Cardiac muscle cell (in vitro differentiated cells and primary cell): ENCODE measurements around the gene OR51B4. TPM values are rescaled to one million over a fixed set of nuclear protein-coding genes. Genes with fewer than 3 reads are reported as not detected.

Source experiments
- DNase-seq, 2 donors: peaks; one replicate each; pipeline versions ENCODE4 v3.0.0 to v3.0.0-alpha.2; 2010 to 2017; ENCODE audit warnings: low read depth in 1 of 2, low spot score in 1 of 2
- H3K27ac ChIP-seq: fragments of 200-600 bp; sonication (generic); 2 replicates; pipeline ENCODE4 v1.5.1; 2016
- H3K27me3 ChIP-seq: fragments of 200-600 bp; sonication (generic); 2 replicates; pipeline ENCODE4 v1.6.0; 2016; ENCODE audit warnings: control low read depth
- H3K36me3 ChIP-seq: fragments of 200-600 bp; sonication (generic); 2 replicates; pipeline ENCODE4 v1.5.1; 2016; ENCODE audit warnings: control low read depth
- H3K4me1 ChIP-seq: fragments of 200-600 bp; sonication (generic); 2 replicates; pipeline ENCODE4 v1.8.1; 2017; ENCODE audit warnings: low read depth, mild to moderate bottlenecking, mixed run types
- H3K4me3 ChIP-seq: fragments of 200-600 bp; sonication (generic); 2 replicates; pipeline ENCODE4 v1.5.1; 2016; ENCODE audit warnings: mild to moderate bottlenecking
- H3K9me3 ChIP-seq: fragments of 200-600 bp; sonication (generic); 2 replicates; pipeline ENCODE4 v1.5.1; 2017; ENCODE audit warnings: low read depth, mild to moderate bottlenecking, control low read depth
- CTCF ChIP-seq: IDR thresholded peaks from 2 replicates; pipeline ENCODE4 v1.5.1; 2012; ENCODE audit warnings: low read depth, mild to moderate bottlenecking, low read length
- polyA plus RNA-seq: library from polyadenylated mRNA; unstranded; fragments of >200 nt; fragmentation: Nextera tagmentation; extraction: Ambion mirVana; gene quantifications from 2 replicates; pipeline ENCODE4 v1.2.1, GENCODE V29; 2016
- total RNA-seq: library from RNA; depleted of rRNA; stranded (reverse); fragments of >200 nt; gene quantifications from 2 replicates; pipeline ENCODE4 v1.2.3, GENCODE V29; 2016

The OR51B4 gene
- total and polyA plus RNA-seq, 2 experiments from 2014 or later, result 0.24 to 0.57 TPM

DNA sequence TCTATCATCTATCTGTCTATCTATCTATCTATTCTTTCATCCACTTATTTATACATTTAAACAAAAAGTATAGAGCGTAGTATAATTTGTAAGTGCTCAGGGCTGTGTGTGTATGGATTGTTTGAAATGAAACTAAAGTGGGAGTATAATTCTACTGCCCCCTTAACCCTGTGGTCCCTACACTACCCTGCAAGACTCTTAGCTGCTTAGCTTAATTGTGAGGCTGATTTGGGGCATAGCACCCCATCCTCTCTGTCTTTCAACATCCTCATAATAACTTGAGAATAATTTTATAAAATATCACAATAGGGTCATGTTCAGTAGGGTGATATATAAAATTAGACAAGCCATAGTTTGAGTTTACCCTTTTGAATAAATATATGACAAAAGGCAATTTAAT lies 11.6 kb downstream of the OR51B4 start:
- no peaks in the 10 kb centered on the region for H3K27me3 ChIP-seq
- no peak for TF ChIP-seq CTCF
- no peaks in the 10 kb centered on the region for H3K9me3 ChIP-seq
- no peaks in the 10 kb centered on the region for H3K4me1 ChIP-seq
- DNase-seq, result no peak
- no peaks in the 10 kb centered on the region for H3K36me3 ChIP-seq
- no peak overlapping the region for H3K27ac ChIP-seq
- H3K4me3 ChIP-seq, result no peak overlapping the region

DNA sequence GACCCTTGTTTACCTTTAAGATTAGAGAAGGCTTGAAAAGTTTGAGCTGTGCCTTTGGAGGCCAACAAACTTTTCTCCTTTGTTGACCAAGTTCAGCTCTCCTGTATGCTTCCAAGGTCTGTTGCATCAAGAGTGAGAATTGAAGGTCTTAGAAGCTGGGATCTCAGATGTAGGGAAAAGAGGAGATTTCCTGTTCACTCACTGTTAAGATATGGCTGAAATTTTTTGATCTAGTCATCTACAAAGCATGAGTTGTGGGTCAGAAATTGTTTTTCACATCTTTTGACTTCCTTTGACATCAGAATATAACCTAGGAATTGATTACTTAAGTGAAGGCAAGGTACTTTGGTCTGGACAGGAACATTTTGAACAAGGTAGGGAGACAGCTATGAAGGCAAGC lies 12.1 kb downstream of the OR51B4 start:
- no peak for TF ChIP-seq CTCF
- H3K36me3 ChIP-seq, result no peaks in the 10 kb centered on the region
- no peaks in the 10 kb centered on the region for H3K27me3 ChIP-seq
- H3K27ac ChIP-seq, result no peak overlapping the region
- no peak for DNase-seq
- H3K4me3 ChIP-seq, result no peak overlapping the region
- H3K9me3 ChIP-seq, result no peaks in the 10 kb centered on the region
- H3K4me1 ChIP-seq, result no peaks in the 10 kb centered on the region

DNA sequence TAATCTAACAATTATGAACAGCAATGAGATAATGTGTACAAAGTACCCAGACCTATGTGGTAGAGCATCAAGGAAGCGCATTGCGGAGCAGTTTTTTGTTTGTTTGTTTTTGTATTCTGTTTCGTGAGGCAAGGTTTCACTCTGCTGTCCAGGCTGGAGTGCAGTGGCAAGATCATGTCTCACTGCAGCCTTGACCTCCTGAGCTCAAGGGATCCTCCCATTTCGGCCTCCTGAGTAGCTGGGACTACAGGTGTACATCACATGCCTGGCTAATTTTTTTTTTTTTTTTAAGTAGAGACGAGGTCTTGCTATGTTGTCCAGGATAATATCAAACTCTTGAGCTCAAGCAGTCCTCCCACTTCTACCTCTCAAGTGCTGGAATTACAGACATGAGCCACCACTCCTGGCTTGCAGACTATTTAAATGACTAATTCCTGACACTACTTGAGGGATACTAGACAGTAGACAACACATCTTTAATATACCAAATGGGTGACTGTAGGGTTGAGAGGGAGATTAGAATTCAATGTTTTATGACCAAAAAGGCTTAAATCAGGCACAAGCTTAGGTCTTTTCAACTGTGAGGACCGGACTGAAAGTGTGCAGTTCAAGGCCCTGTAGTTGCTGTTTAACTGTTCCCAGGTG lies 12.7 kb downstream of the OR51B4 start:
- no peak overlapping the region for H3K4me3 ChIP-seq
- no peak overlapping the region for H3K27ac ChIP-seq
- H3K9me3 ChIP-seq, result no peaks in the 10 kb centered on the region
- H3K4me1 ChIP-seq, result no peaks in the 10 kb centered on the region
- no peaks in the 10 kb centered on the region for H3K36me3 ChIP-seq
- H3K27me3 ChIP-seq, result no peaks in the 10 kb centered on the region
- DNase-seq, result no peak
- no peak for TF ChIP-seq CTCF

GRCh38 chr11:5288108-5288905 lies 13.4 kb downstream of the OR51B4 start:
- no peaks in the 10 kb centered on the region for H3K27me3 ChIP-seq
- no peaks in the 10 kb centered on the region for H3K4me1 ChIP-seq
- H3K4me3 ChIP-seq, result no peak overlapping the region
- TF ChIP-seq CTCF, result no peak
- H3K9me3 ChIP-seq, result no peaks in the 10 kb centered on the region
- H3K36me3 ChIP-seq, result no peaks in the 10 kb centered on the region
- peak in 1 of 2 donors; percentile 22 for DNase-seq
- H3K27ac ChIP-seq, result no peak overlapping the region

GRCh38 chr11:5286901-5287300 lies 14.8 kb downstream of the OR51B4 start:
- Histone ChIP-seq H3K36me3 (no peaks in the 10 kb centered on the region), H3K9me3 (no peaks in the 10 kb centered on the region), H3K4me1 (no peaks in the 10 kb centered on the region), H3K27me3 (no peaks in the 10 kb centered on the region), H3K27ac (no peak overlapping the region), H3K4me3 (no peak overlapping the region)
- DNase-seq, result no peak
- TF ChIP-seq CTCF, result no peak
